ENCODE data around the gene UBE3A.

The UBE3A gene

DNA sequence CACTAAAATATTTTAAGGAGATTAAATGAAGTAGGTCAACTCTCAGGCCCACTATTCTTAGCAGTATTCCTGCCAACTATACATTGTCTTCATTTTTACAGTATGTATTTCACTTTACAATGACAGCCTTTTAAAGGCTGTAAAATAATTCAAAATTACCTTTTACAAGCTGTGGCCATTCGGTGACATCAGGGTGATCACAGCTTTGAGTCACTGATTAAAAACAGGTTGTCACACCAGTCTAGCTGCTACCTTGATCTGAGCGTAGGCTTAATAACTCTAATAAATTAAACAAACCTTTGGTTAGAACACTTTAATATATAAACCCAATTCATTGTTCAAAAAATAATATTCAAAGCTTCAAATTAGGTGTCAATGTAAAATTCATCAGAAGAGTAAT, 29.9 kb downstream of the UBE3A start:
- peaks cover 24% of the 10 kb centered on the region for H3K36me3 ChIP-seq (ENCODE audit: insufficient read depth, low read length)
- no peak overlapping the region for H3K4me3 ChIP-seq (ENCODE audit: low read length)
- H3K4me1 ChIP-seq (ENCODE audit: insufficient read depth, low read length), result no peaks in the 10 kb centered on the region
- H2AFZ ChIP-seq (ENCODE audit: low read depth, low read length), result no peak overlapping the region
- H3K27me3 ChIP-seq (ENCODE audit: insufficient read depth, low read length), result no peaks in the 10 kb centered on the region
- H3K9me3 ChIP-seq (ENCODE audit: low read length), result peaks cover 2% of the 10 kb centered on the region

DNA sequence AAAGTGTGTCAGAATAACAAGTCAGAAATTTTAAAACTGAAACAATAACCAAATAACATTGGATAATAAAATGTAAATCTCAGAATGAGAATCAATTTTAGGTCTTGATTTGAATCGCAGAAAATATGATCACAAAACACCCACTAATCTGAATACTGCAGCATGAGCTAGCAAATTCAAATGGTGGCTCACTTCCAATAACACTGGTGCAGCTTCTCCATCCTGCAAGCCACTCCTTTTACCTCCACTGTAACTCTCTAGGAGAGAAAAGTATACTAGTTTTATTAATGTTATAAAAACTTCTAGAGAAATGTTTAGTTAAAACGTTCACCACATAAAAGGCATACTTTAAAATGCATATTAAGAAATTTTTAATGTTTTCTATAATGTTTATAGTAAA, 30.4 kb downstream of the UBE3A start:
- Histone ChIP-seq H3K27me3 (ENCODE audit: insufficient read depth, low read length) (no peaks in the 10 kb centered on the region), H3K4me1 (ENCODE audit: insufficient read depth, low read length) (no peaks in the 10 kb centered on the region), H2AFZ (ENCODE audit: low read depth, low read length) (no peak overlapping the region), H3K4me3 (ENCODE audit: low read length) (no peak overlapping the region), H3K36me3 (ENCODE audit: insufficient read depth, low read length) (peaks cover 28% of the 10 kb centered on the region), H3K9me3 (ENCODE audit: low read length) (peaks cover 2% of the 10 kb centered on the region)

DNA sequence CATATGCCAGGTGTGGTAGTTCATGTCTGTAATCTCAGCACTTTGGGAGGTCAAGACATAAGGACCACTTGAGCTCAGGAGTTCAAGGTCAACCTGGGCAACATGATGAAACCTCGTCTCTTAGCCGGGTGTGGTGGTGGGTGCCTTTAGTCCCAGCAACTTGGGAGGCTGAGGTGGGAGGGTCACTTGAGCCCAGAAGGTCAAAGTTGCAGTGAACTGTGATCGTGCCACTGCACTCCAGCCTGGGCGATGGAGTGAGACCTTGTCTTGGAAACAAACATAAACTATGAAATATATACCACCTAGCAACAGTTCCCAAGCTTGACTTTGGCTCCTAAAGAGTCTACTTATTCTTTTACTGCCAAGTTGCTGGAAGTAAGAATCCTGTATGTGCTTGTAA, 30.9 kb downstream of the UBE3A start:
- no peaks in the 10 kb centered on the region for H3K27me3 ChIP-seq (ENCODE audit: insufficient read depth, low read length)
- peaks cover 32% of the 10 kb centered on the region for H3K36me3 ChIP-seq (ENCODE audit: insufficient read depth, low read length)
- no peaks in the 10 kb centered on the region for H3K4me1 ChIP-seq (ENCODE audit: insufficient read depth, low read length)
- H2AFZ ChIP-seq (ENCODE audit: low read depth, low read length), result no peak overlapping the region
- peaks cover 2% of the 10 kb centered on the region for H3K9me3 ChIP-seq (ENCODE audit: low read length)
- H3K4me3 ChIP-seq (ENCODE audit: low read length), result no peak overlapping the region

DNA sequence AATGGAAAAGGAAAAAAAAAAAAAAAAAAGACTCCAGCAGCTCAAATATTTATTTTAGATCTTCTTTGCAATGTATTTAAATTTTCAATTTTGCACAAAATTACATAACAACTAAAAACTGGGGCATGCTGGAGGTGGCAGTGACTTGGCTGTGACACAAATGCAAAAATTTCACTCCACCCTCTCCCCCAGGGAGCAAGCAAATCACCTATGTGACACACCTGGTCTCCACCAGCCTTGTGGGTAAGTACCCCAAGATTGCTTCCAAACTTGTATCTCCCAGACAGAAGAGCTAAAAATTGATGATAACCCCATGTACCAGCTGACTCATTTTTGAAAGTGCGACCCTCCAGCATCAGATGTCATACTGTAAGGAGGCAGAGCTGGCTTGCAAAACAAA, 32.0 kb downstream of the UBE3A start:
- peaks cover 7% of the 10 kb centered on the region for H3K9me3 ChIP-seq (ENCODE audit: low read length)
- no peak overlapping the region for H2AFZ ChIP-seq (ENCODE audit: low read depth, low read length)
- H3K4me1 ChIP-seq (ENCODE audit: insufficient read depth, low read length), result no peaks in the 10 kb centered on the region
- H3K36me3 ChIP-seq (ENCODE audit: insufficient read depth, low read length), result peaks cover 43% of the 10 kb centered on the region
- no peak overlapping the region for H3K4me3 ChIP-seq (ENCODE audit: low read length)
- H3K27me3 ChIP-seq (ENCODE audit: insufficient read depth, low read length), result no peaks in the 10 kb centered on the region

DNA sequence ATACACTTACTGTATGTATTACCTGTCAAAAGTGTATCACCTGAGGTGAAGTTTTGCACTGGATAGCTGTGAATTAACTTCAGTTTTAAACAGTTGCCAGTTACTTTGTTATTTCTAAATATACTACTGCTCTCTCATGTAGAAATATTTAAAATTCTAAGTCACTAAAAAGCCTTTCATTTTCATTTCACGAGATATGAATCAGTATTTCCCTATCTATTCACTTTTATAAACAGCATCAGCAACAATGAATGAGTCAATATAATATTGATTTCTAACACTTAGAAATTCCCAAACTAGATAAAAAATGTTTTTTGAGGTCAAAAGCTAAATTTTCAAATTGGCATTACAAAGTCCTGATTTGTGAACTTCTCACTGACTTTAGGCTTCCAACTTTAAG, 32.6 kb downstream of the UBE3A start:
- Histone ChIP-seq H3K9me3 (ENCODE audit: low read length) (peaks cover 7% of the 10 kb centered on the region), H3K4me3 (ENCODE audit: low read length) (no peak overlapping the region), H2AFZ (ENCODE audit: low read depth, low read length) (no peak overlapping the region), H3K36me3 (ENCODE audit: insufficient read depth, low read length) (peaks cover 48% of the 10 kb centered on the region), H3K27me3 (ENCODE audit: insufficient read depth, low read length) (no peaks in the 10 kb centered on the region), H3K4me1 (ENCODE audit: insufficient read depth, low read length) (no peaks in the 10 kb centered on the region)

DNA sequence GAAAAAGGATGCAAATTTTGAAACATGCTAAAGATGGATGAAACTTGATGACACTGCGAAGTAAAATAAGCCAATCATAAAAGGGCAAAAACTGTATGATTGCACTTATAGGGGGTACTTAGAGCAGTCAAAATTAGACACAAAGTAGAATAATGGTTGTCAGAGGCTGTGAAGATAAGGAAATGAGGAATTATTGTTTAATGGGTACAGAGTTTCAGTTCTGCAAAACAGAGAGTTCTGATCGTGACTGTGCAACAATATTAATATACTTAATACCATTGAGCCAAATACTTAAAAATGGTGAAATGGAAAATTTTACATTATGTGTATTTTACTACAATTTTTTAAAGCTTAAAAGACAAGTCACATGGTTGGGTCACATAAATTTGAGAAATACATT, 35.1 kb downstream of the UBE3A start:
- H3K27me3 ChIP-seq (ENCODE audit: insufficient read depth, low read length), result no peaks in the 10 kb centered on the region
- H3K9me3 ChIP-seq (ENCODE audit: low read length), result peaks cover 9% of the 10 kb centered on the region
- peaks cover 58% of the 10 kb centered on the region for H3K36me3 ChIP-seq (ENCODE audit: insufficient read depth, low read length)
- no peak overlapping the region for H2AFZ ChIP-seq (ENCODE audit: low read depth, low read length)
- no peaks in the 10 kb centered on the region for H3K4me1 ChIP-seq (ENCODE audit: insufficient read depth, low read length)
- H3K4me3 ChIP-seq (ENCODE audit: low read length), result no peak overlapping the region

DNA sequence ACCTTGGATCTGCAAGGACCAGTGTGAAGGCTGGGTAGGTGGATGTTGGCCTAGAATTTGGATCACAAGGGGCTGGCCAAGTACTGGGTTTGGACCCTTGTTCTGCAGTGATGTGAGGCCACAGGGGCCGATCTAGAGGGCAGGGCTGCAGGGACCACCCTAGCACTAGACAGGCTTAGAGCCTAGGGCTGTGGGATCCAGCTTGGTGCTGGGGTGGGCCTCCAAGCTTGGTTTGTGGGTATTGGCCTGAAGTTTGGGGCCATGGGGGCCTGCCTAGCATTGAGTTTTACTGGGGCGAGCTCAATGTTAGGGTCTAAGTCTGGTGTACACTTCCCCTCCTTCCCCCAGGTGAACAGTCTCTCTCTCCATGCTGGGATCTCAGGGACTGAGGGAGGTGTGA, 36.5 kb downstream of the UBE3A start:
- H3K27me3 ChIP-seq (ENCODE audit: insufficient read depth, low read length), result no peaks in the 10 kb centered on the region
- peaks cover 58% of the 10 kb centered on the region for H3K36me3 ChIP-seq (ENCODE audit: insufficient read depth, low read length)
- no peak overlapping the region for H2AFZ ChIP-seq (ENCODE audit: low read depth, low read length)
- peaks cover 9% of the 10 kb centered on the region for H3K9me3 ChIP-seq (ENCODE audit: low read length)
- H3K4me1 ChIP-seq (ENCODE audit: insufficient read depth, low read length), result no peaks in the 10 kb centered on the region
- H3K4me3 ChIP-seq (ENCODE audit: low read length), result no peak overlapping the region

DNA sequence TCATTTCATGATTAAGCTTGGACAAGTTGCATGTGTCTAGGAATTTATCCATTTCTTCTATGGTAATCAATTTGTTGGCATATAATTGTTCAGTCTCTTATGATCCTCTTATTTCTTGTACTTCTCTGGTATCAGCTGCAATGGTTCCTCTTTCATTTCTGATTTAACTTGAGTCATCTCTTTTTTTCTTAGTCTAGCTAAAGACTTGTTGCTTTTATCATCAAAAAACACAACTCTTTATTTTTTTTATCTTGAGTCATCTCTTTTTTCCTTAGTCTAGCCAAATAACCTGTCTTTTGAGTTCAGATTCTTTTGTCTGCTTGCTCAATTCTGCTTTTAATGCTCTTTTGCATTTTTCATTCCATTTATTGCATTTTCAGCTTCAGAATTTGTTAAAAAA, 37.3 kb downstream of the UBE3A start:
- Histone ChIP-seq H3K27me3 (ENCODE audit: insufficient read depth, low read length) (no peaks in the 10 kb centered on the region), H3K4me1 (ENCODE audit: insufficient read depth, low read length) (no peaks in the 10 kb centered on the region), H3K4me3 (ENCODE audit: low read length) (no peak overlapping the region), H3K36me3 (ENCODE audit: insufficient read depth, low read length) (peaks cover 62% of the 10 kb centered on the region), H3K9me3 (ENCODE audit: low read length) (peaks cover 9% of the 10 kb centered on the region), H2AFZ (ENCODE audit: low read depth, low read length) (no peak overlapping the region)

DNA sequence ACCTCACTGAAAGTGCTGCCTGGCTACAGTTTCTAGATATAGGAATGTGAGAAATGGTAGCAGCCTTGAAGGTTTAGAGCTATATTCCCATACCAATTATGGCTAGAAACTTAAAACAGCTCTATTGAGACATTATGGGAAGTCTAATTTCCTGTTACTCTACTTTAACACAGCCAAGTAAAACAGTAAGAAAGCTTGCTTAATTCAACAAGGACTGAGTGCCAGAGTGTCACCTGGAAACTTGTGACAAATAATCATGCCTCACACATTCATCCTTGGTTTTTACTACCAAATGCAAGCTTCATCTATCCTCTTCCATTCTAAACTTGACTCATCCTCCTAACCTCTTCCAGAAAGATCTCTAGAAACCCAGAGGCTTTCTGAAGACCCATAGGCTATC, 41.7 kb downstream of the UBE3A start:
- H3K9me3 ChIP-seq (ENCODE audit: low read length), result peaks cover 3% of the 10 kb centered on the region
- H3K4me1 ChIP-seq (ENCODE audit: insufficient read depth, low read length), result peaks cover 6% of the 10 kb centered on the region
- no peak overlapping the region for H3K4me3 ChIP-seq (ENCODE audit: low read length)
- peaks cover 43% of the 10 kb centered on the region for H3K36me3 ChIP-seq (ENCODE audit: insufficient read depth, low read length)
- H2AFZ ChIP-seq (ENCODE audit: low read depth, low read length), result no peak overlapping the region
- H3K27me3 ChIP-seq (ENCODE audit: insufficient read depth, low read length), result no peaks in the 10 kb centered on the region

DNA sequence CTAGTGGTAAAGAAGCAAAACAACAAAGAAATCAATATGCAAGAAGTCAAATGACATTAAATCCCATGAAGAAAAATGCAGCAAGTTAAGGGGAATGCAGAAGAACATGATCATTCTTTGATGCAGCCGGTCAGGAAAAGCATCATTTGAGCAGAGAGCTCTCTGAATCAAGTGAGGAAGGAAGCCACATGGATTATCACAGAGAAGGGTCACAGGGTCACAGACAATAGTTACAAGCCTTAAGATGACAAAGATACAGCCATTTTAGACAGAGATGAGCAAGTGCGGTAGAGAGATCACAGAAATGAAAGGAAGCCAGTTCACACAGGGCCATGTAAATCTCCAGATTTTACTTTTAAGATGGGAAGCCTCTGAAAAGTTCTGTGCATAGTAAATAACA, 43.9 kb downstream of the UBE3A start:
- Histone ChIP-seq H3K36me3 (ENCODE audit: insufficient read depth, low read length) (peaks cover 39% of the 10 kb centered on the region), H3K4me3 (ENCODE audit: low read length) (no peak overlapping the region), H3K4me1 (ENCODE audit: insufficient read depth, low read length) (peaks cover 6% of the 10 kb centered on the region), H3K9me3 (ENCODE audit: low read length) (peaks cover 2% of the 10 kb centered on the region), H2AFZ (ENCODE audit: low read depth, low read length) (no peak overlapping the region), H3K27me3 (ENCODE audit: insufficient read depth, low read length) (no peaks in the 10 kb centered on the region)

DNA sequence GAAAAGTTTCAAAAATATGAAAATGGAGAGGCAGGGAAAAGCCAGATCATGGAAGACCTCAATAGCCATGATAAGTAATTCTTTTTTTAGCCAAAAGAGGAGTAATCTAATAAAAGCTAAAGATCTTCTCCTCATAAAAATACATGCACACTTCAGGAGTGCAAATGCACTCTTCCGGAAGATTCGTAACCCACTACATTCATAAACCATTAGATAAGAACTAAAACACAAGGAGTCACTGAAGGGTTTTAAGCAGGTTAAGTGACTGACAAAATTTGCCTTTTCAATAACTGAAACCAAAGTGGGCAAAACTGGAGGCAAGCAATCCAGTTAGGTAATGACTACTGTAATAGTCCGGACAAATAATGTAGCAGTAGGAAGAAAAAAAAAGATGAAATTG, 46.0 kb downstream of the UBE3A start:
- Histone ChIP-seq H2AFZ (ENCODE audit: low read depth, low read length) (no peak overlapping the region), H3K27me3 (ENCODE audit: insufficient read depth, low read length) (no peaks in the 10 kb centered on the region), H3K4me3 (ENCODE audit: low read length) (no peak overlapping the region), H3K36me3 (ENCODE audit: insufficient read depth, low read length) (peaks cover 34% of the 10 kb centered on the region), H3K9me3 (ENCODE audit: low read length) (no peaks in the 10 kb centered on the region), H3K4me1 (ENCODE audit: insufficient read depth, low read length) (peaks cover 6% of the 10 kb centered on the region)

DNA sequence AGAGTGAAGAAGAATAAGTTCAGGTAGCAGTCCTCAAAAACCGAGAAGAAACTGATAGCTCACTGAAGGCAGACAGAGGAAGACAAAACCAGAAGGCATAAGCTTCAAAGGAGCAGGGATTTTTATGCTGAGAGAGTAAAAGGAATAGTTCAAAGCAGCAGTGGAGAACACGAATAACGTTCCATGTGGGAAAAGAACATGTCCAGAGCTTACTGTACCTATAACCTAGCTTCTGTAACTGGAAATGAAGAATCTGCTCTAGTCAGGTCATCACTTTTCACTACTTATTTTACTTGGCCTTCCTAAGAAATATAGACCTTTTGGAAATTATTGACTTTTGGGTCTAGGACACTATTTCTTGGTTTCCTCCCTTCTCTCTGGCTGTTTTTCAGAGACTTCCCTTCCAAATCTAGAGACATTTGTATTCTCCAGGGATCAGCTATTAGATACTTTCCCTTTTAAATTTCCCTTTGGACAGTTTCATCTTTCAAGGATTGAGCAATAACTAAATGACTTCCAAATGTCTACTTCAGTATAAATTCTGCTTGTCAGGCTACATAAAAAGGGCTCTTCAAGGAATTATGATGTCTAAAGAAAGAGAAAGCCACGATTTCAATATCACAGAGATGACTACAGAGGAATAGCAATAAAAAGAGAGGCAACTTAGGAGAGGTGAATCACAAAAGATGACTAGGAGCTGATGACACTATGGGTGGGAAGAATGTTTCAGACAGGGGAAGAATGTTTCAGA, 46.7 kb downstream of the UBE3A start:
- peaks cover 30% of the 10 kb centered on the region for H3K36me3 ChIP-seq (ENCODE audit: insufficient read depth, low read length)
- H2AFZ ChIP-seq (ENCODE audit: low read depth, low read length), result no peak overlapping the region
- no peak overlapping the region for H3K4me3 ChIP-seq (ENCODE audit: low read length)
- no peaks in the 10 kb centered on the region for H3K27me3 ChIP-seq (ENCODE audit: insufficient read depth, low read length)
- H3K9me3 ChIP-seq (ENCODE audit: low read length), result no peaks in the 10 kb centered on the region
- H3K4me1 ChIP-seq (ENCODE audit: insufficient read depth, low read length), result peaks cover 6% of the 10 kb centered on the region

DNA sequence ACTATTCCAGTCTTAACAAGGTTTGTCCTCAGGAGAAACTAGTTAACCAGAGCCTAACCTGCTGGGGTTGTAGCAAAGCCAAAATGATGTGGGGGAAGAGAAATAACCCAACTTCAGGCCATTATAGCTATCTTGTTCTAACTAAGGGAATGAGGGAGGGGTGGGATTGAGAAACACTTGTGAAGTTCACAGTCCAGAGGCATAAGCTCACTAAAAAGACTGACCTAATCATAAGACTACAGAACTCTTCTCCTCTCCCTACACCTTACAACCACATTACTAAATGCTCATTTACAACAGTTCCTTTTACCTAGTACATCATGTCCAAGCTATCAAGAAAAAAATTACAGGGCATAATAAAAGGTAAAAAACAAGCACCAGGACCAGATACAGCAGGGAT, 52.8 kb downstream of the UBE3A start:
- H3K36me3 ChIP-seq (ENCODE audit: insufficient read depth, low read length), result peaks cover 22% of the 10 kb centered on the region
- no peaks in the 10 kb centered on the region for H3K27me3 ChIP-seq (ENCODE audit: insufficient read depth, low read length)
- H3K4me3 ChIP-seq (ENCODE audit: low read length), result no peak overlapping the region
- peaks cover 14% of the 10 kb centered on the region for H3K9me3 ChIP-seq (ENCODE audit: low read length)
- H2AFZ ChIP-seq (ENCODE audit: low read depth, low read length), result no peak overlapping the region
- H3K4me1 ChIP-seq (ENCODE audit: insufficient read depth, low read length), result no peaks in the 10 kb centered on the region

DNA sequence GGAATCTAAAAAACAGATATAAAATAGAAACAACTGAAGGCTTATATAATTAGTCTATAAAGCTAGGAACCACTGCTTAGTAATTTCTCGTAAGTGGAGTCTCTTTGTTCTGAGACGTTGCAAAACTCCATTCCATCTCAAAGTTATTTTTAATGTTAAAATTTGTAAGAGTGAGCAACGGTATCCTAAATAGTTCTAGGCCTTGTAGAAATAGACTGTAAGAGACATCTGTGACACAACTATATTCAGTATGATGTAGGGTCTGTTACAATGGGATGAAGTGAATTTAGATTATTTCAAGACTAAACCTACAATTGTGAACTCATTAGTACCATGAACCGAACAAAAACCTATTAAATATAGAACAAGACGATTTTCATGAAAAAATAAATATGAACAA, 57.2 kb downstream of the UBE3A start:
- peaks cover 19% of the 10 kb centered on the region for H3K9me3 ChIP-seq (ENCODE audit: low read length)
- no peaks in the 10 kb centered on the region for H3K27me3 ChIP-seq (ENCODE audit: insufficient read depth, low read length)
- H3K4me1 ChIP-seq (ENCODE audit: insufficient read depth, low read length), result no peaks in the 10 kb centered on the region
- peaks cover 21% of the 10 kb centered on the region for H3K36me3 ChIP-seq (ENCODE audit: insufficient read depth, low read length)
- no peak overlapping the region for H2AFZ ChIP-seq (ENCODE audit: low read depth, low read length)
- no peak overlapping the region for H3K4me3 ChIP-seq (ENCODE audit: low read length)
